Kasumi-1 (cell line): ENCODE data around the gene KCNF1.

Experiments used
- DNase-seq, 2 experiments: peaks; one replicate each; lab custom pipeline; 2025; lab: John Stamatoyannopoulos, UW

The KCNF1 gene

GRCh38 chr2:10920764-10921388, 9.1 kb downstream of the KCNF1 start:
- DNase-seq: no peak

GRCh38 chr2:10921525-10921924, 9.8 kb downstream of the KCNF1 start:
- no peak for DNase-seq

GRCh38 chr2:10922307-10923007, 10.7 kb downstream of the KCNF1 start:
- no peak for DNase-seq

GRCh38 chr2:10923008-10923375, 11.3 kb downstream of the KCNF1 start:
- DNase-seq: no peak

- DNase-seq: no peak
Measured at GRCh38 chr2:10923965-10924364, 12.2 kb downstream of the KCNF1 start.

- no peak for DNase-seq
Measured at GRCh38 chr2:10924441-10924840, 12.7 kb downstream of the KCNF1 start.

GRCh38 chr2:10924859-10925258, 13.1 kb downstream of the KCNF1 start:
- no peak for DNase-seq

GRCh38 chr2:10926191-10926820, 14.6 kb downstream of the KCNF1 start:
- no peak for DNase-seq

- DNase-seq: no peak
Measured at GRCh38 chr2:10930721-10931516, 19.2 kb downstream of the KCNF1 start.

GRCh38 chr2:10931710-10932255, 20.0 kb downstream of the KCNF1 start:
- no peak for DNase-seq

GRCh38 chr2:10932345-10933151, 20.8 kb downstream of the KCNF1 start:
- DNase-seq: no peak

GRCh38 chr2:10933700-10934225, 22.0 kb downstream of the KCNF1 start:
- no peak for DNase-seq

GRCh38 chr2:10934308-10934978, 22.7 kb downstream of the KCNF1 start:
- no peak for DNase-seq

GRCh38 chr2:10934979-10935350, 23.2 kb downstream of the KCNF1 start:
- no peak for DNase-seq

- DNase-seq: no peak
Measured at GRCh38 chr2:10935366-10935918, 23.7 kb downstream of the KCNF1 start.

GRCh38 chr2:10935953-10936942, 24.5 kb downstream of the KCNF1 start:
- no peak for DNase-seq

- DNase-seq: no peak
Measured at GRCh38 chr2:10939058-10939457, 27.3 kb downstream of the KCNF1 start.

GRCh38 chr2:10940596-10940995, 28.9 kb downstream of the KCNF1 start:
- DNase-seq: no peak

- DNase-seq: no peak
Measured at GRCh38 chr2:10941383-10941782, 29.6 kb downstream of the KCNF1 start.
